Omental fat pad (tissue), 4 donors: ENCODE data around the gene HCK. TPM values are rescaled to one million over a fixed set of nuclear protein-coding genes. Genes with fewer than 3 reads are reported as not detected.

Experiments used
- ATAC-seq: fragments of 150-250 bp; one replicate; pipeline ENCODE4 v1.9.1; 2016; ENCODE audit warnings: mild to moderate bottlenecking, moderate library complexity; ENCODE audit not compliant: low FRiP score
- DNase-seq: peaks from one replicate; pipeline ENCODE4 v3.0.0-alpha.2; 2019; ENCODE audit warnings: low spot score
- CTCF ChIP-seq, 3 donors: fragments of 450-650 bp; IDR thresholded peaks; one replicate each; pipeline ENCODE4 v1.5.1; 2016 to 2017; ENCODE audit warnings: antibody characterized with exemption in 3 of 3, mild to moderate bottlenecking in 3 of 3, moderate library complexity in 2 of 3
- total RNA-seq, 4 donors: library from RNA; depleted of rRNA; stranded (reverse); fragments of >200 nt; gene quantifications; one replicate each; pipeline ENCODE4 v1.1.0, GENCODE V29; 2016

The HCK gene
- total RNA-seq, 4 donors from 2014 or later: 22.4 to 68.6 (median 39.2) TPM

- no peak for DNase-seq
- TF ChIP-seq CTCF (IDR thresholded peaks at IDR 0.05): no peak
- no peak for ATAC-seq
Observed at GRCh38 chr20:32127347-32127746, 75.3 kb downstream of the HCK start.

GRCh38 chr20:32128167-32128566 is 76.1 kb downstream of the HCK start:
- no peak for TF ChIP-seq CTCF (IDR thresholded peaks at IDR 0.05)
- DNase-seq (no peak), ATAC-seq (no peak)

- ATAC-seq (no peak), DNase-seq (no peak)
- no peak for TF ChIP-seq CTCF (IDR thresholded peaks at IDR 0.05)
Observed at GRCh38 chr20:32129863-32130262, 77.8 kb downstream of the HCK start.

GRCh38 chr20:32130352-32130751 is 78.3 kb downstream of the HCK start:
- ATAC-seq: no peak
- no peak for TF ChIP-seq CTCF (IDR thresholded peaks at IDR 0.05)
- DNase-seq: no peak

- no peak for ATAC-seq
Observed at GRCh38 chr20:32130965-32131364, 78.9 kb downstream of the HCK start.

GRCh38 chr20:32132911-32133549 is 81.0 kb downstream of the HCK start:
- DNase-seq (no peak), ATAC-seq (no peak)
- no peak for TF ChIP-seq CTCF (IDR thresholded peaks at IDR 0.05)

More at GRCh38 chr20:32130965-32131364, 78.9 kb downstream of the HCK start:
- DNase-seq: no peak
- no peak for TF ChIP-seq CTCF (IDR thresholded peaks at IDR 0.05)

GRCh38 chr20:32134026-32134425 is 82.0 kb downstream of the HCK start:
- ATAC-seq: no peak
- DNase-seq: no peak
- no peak for TF ChIP-seq CTCF (IDR thresholded peaks at IDR 0.05)
